UCSD-AML1 (cell line): ENCODE results near the gene MCM7.

Experiments used
- DNase-seq: peaks from one replicate; lab custom pipeline; 2025; ENCODE audit not compliant: unreplicated experiment; lab: John Stamatoyannopoulos, UW

MCM7 gene

DNA sequence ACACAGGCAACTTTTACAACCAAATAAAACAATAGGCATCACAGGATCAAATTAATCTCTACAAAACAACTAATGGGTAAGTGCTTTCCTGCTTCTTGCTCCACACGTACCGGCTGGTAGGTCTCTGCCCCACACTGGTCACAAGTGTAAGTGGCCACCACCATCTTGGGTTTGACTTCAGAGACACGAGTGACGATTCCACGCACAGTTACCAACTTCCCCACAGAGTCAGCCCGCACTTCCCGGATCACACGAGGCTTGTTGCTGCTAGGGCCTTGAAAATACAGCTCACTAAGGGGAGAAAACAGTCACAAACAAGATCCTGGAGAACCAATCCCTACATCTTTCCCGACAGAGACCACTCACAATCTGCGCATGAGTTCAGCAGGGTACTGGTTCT lies 2.3 kb downstream of the MCM7 start:
- no peak for DNase-seq

DNA sequence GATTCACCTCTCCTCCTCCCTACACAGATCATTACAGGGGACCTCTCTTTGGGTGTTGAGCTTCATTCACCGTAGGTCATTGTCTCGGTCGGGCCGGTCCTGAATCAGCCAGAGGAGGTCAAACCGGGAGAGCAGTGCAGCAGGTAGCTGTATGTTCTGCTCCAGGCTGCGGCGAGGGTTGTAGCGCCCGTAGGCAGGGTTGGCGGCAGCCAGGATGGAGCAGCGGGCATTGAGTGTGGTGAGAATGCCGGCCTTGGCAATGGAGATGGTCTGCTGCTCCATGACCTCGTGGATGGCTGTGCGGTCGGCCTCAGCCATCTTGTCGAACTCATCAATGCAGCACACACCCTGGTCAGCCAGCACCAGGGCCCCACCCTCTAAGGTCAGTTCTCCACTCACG lies 5.5 kb downstream of the MCM7 start:
- DNase-seq = no peak

DNA sequence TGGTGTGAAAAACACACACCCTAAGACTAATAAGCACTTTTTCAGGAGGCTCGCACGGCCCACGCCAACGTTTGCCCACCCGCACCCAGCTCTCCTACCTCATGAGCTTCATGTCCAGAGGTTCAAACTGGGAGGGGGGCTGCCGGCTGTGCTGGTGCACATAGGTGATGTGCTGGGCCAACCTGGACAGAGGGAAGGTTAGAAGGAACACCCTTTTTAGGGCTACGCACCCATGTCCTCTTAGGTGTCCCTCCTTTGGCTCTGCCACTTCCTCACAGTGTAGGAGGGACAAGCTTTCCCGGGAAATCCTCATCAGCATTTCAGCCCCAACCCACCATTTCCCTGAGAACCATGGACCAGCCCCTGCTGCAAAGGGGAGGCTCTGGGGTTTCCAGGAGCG lies 5.9 kb downstream of the MCM7 start:
- DNase-seq = no peak

DNA sequence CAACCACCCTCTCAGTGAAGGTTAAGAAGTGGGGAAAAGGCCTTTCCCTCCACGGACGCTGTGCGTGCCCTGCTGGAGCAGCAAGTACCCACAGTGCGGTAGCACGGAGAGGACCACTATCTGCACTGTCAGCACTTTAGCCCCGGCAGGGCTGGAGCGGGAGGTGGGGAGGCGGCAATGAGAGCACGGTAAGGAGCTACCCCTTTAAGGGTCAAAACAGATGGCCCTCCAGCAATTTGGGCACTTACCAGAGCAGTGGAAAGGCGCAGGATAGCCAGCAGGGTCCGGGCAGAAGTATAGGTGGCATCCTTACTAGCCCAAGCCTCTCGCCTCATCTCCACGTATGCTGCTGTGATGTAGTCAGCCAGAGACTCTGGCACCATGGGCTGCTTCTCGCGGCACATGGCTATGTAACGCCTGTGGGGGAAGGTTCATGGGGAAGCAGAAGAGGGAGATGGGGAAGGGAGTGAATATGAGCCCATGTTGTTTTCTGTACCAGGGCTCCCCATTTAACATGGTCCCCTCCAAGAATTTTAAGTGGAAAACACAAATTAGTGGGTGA lies 7.2 kb downstream of the MCM7 start:
- no peak for DNase-seq

DNA sequence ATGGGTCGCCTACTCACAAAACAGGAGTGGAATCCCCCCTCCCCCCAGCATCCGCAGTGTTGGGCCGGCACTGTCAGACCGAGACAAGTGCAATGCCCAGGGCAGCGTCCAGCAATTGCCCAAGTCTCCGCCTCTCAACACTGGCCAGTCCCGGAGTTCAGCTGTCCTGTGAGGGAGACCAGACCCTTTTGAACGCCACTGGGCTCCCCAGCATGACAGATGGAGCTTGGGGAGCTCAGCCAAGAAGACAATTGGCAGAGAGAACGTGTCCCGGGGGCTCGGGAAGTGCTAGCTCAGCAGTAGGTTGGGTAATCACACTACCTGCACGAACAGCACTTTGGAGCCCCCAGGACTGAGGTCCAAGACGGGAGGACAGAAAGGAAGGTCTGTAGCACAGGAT lies 7.7 kb downstream of the MCM7 start:
- DNase-seq = no peak

DNA sequence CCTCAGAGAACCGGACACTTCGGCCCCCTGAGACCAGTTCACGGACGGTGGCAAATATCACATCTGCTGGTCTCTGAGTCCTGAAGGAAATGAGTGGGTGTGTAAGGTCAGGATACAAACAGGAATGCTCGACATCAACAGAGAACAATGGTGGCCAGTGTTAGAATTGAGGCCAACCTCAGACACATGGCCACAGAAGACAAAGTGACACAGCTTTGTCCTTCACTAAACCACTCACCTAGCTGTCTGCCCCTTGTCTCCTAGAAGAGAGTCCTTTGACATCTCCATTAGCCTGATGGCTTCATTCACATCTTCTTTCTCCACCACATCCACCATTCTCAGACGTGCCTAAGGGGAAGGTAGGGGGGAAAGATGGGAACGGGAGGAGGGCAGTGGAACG lies 8.1 kb downstream of the MCM7 start:
- DNase-seq = no peak

DNA sequence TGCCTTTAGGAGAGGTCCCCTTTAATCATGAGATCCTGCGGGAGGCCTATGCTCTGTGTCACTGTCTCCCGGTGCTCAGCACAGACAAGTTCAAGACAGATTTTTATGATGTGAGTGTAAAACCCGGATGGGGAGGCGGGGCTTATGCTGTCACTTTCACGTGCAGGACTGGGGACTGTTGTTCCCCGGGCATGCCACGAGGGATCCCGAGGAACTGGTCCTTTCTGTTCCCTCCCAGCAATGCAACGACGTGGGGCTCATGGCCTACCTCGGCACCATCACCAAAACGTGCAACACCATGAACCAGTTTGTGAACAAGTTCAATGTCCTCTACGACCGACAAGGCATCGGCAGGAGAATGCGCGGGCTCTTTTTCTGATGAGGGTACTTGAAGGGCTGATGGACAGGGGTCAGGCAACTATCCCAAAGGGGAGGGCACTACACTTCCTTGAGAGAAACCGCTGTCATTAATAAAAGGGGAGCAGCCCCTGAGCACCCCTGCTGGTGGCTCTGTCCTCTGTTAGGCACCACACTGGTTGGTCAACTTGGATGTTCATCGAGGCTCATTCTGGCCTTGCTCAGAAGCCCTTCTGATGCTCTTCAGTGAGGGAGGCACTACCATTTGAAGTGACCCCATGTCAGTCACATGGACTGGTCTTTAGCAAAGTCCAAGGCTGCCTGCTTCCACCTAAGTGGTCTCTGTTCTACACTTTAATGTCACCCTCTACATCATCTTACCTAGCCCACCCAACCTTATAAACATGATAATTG lies 9.6 kb downstream of the MCM7 start:
- DNase-seq = peak; percentile 8

DNA sequence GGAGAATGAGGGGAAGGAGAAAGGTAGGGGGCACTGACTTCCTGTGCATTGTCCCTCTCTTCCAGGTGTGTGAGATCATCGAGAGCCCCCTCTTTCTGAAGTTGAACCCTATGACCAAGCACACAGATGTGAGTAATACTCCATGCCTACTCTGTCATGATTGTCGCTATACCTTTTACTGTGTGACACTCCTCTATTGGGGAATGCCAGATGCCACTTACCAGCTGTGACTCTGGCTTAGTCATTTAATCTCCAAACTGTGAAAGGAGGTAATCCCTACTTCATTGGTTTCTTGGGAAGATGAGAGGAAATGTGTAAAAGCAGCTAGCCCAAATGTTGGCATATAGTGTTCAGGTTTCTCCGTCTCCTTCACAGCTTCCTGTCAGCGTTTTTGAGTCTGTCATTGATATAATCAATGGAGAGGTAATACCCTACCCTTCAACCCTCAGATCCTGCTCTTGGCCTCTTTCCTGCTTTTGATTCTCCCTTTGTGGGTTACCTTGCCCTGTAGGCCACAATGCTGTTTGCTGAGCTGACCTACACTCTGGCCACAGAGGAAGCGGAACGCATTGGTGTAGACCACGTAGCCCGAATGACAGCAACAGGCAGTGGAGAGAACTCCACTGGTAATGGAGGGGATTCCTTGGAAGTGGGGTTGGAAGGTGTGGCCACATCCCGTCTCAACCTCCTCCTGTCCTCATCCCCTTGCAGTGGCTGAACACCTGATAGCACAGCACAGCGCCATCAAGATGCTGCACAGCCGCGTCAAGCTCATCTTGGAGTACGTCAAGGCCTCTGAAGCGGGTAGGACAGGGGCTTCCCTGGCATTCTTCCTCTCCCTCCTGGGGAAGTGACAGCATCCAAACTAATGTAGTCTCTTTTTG lies 10.4 kb downstream of the MCM7 start:
- no peak for DNase-seq

DNA sequence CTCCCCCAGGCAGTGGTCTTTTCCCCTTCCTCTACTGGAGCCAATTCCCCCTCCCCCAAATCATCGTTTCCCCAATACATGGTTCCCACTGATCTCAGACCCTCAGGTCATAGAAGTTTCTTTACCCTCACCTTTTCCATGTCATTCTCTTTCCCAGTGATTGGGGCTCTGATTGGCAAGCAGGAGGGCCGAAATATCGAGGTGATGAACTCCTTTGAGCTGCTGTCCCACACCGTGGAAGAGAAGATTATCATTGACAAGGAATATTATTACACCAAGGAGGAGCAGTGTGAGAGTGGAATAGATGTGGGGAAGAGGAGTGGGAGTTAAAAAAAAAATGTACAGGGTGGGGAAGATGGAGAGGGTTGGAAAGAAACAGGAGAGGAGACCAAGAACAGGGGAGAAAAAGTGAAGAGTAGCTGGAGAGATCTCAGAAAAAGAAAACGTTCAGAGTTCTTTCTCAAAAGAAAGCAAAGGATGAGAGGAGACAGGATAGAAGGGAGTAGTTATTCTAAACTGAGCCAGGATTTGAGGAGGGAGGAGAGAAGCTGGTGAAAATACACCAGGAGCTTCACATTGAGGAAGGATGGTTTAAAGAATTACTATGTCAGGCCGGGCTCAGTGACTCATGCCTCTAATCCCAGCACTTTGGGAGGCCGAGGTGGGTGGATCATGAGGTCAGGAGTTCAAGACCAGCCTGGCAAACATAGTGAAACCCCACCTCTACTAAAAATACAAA lies 11.6 kb downstream of the MCM7 start:
- DNase-seq = no peak

DNA sequence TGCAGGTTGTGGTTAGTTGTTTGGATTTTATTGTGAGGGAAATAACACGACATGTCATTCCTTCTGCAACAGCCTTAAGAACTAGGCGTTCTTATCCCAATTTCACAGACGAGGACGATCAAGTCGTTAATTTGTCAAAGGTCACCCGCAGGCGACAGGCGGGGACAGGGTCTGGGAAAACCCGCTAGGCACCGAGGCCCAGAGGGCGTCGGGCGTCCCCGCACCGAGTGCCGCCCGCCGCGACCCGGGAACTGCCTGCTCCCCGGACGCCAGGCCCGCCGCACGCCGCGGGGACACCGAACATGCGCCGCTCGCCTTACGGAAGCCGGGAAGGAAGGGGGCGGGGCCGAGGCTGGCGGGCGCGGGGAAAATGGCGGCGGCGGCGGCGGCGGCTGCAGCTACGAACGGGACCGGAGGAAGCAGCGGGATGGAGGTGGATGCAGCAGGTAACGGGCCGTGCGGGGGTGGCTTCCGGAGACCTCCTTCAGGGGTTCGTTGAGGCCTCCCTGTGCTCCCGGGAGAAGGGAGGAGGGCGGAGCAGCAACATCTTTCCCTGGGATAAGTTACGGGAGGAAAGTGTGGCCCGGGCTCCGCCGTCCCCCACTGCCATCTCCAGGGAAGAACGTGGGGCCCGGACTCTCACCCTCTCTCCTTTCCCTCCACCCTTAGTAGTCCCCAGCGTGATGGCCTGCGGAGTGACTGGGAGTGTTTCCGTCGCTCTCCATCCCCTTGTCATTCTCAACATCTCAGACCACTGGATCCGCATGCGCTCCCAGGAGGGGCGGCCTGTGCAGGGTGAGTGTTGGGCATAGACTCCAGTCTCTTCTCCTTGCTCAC lies 12.4 kb downstream of the MCM7 start, which contains the start of gene COPS6:
COPS6 (plus strand) TSS at position 349 of the 837 bp plus-strand sequence; CDS start at position 371, 22 bp downstream.
- peak; percentile 64 for DNase-seq

DNA sequence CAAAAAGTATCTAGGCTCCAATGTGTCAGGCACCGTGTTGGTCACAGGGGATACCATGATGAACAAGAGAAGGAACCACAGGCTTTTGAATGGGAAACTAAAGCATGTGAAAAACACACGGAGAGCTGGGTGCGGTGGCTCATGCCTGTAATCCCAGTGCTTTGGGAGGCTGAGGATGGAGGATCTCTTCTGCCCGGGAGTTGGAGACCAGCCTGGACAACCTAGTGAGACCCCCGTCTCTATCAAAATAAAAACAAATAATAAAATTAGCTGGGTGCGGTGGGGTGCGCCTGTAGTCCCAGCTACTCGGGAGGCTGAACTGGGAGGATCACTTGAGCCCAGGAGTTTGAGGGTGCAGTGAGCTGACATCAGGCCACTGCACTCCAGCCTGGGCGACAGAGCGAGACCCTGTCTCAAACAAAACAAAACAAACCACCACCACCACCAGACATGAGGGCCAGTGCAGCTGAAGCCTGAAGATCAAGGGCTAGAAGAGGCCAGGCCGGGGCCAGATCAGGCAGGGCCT lies 13.0 kb downstream of the MCM7 start:
- DNase-seq = no peak

DNA sequence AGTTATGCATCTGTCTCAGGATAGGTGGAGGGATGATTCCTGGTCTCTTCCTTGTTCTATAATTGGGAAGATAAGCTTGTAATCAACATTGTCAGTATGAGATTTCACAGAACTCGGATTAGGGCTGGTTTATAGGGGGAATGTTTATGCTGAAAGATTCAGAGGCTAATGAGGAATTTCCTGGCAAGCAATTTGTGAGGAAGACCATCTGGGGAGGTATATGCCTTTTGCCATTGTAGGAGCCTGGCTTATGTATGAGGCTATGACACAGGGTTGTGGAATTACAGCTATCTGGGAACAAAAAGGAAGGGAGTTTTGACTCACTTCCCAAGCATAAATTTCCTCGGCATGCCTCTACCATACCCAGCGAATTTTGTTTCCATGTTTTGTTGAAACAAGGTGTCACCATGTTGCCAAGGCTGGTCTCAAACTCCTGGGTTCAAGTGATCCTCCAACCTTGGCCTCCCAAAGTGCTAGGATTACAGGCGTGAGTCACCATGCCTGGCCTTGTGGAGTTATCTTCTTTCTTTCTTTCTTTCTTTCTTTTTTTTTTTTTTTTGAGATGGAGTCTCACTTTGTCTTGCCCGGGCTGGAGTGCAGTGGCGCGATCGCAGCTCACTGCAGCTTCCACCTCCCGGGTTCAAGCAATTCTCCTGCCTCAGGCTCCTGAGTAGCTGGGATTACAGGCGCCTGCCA lies 14.0 kb downstream of the MCM7 start:
- no peak for DNase-seq

DNA sequence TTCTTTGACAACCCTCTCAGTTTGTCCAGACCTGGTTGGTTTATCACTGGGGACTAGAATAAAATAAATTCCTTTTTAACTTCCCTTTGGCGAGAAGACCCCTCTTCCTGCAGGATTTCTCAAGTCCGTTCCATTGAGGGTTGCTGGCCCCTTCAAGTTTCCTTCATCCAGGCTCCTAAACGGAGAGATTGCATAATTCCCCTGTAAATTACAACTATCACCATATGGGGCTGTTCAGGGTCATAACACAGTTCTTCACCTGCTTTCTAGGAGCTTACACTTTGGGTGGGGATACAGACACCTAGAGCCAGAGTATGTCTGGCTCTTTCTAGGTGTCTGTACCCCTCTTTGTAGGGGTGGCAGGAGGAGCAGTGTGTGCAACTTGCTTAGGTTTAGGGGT lies 15.7 kb downstream of the MCM7 start:
- no peak for DNase-seq

DNA sequence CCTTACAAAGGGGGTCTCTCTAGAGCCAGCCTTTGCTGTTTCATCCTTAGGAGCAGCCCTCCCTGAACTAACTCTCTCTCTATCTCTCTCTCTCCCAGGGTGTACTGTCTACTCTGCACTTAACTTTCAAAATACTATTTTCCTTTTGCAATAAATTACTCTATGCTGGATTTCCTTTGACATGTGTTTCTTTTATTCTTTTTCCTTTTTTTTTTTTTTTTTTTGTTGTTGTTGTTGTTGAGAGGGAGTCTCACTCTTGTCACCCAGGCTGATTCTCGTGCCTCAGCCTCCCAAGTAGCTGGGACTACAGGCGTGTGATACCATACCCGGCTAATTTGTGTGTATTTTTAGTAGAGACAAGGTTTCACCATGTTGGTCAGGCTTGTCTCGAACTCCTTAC lies 18.2 kb downstream of the MCM7 start:
- DNase-seq = no peak

DNA sequence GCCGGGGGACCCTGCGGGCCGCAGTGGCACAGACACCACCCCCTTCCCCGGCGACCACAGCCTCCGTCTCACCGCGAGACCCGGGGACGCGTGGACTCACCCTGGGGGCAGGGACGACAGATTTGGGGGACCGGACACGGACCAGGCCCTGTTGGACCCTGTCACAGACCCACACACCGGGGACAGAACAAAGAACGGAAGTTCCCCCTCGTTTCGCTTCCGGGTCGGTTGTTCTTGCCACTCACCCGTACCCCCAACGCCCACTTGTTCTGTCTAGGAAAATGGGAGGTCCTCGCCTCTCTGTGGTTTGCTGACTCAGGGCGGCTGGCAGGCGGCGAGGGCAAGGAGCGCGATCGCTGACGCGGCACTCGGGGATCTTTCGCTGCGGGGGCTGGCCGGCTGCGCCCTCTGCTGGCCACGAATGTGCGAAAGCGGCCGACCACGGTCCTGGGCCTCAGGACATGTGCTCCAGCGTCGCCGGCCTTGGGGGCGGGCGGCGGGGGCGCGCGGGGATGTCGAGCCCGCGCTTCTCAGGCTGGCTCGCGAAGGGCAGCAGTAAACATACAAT lies 19.6 kb downstream of the MCM7 start, which contains the start of gene ZNF3:
ZNF3 (minus strand) TSS at position 189 of the 568 bp plus-strand sequence. CDS start 4,366 bp downstream, outside the sequence.
- peak; percentile 92 for DNase-seq

DNA sequence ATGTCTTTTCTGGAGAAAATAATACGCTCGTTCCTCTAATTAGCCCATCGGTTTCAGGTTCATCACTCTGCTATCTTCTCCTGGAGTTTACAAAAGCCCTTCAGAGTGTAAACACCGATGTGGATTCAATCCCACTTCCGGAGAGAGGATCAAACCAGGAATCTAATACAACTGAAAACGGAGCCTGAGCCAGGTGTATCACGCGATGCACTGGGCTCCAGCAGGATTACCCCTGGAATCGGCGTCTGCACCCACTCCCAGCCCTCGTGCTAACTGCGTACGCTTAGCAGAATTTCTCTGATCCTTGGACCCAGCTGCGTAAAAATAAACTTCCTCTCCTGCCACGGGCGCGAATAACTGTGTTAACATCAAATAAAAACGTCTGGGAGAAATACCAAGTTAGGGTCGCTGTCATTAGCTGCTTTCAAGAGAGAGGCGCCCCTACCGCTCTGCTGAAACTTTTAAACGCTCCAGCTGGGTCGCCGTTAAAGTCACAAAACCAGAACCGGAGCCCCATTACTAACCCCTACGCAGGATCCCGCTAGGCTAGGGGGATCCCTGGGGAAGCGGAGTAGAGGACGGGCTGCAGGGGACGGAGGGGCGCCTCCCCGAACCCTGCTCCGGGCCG lies 20.2 kb downstream of the MCM7 start:
- DNase-seq = no peak

DNA sequence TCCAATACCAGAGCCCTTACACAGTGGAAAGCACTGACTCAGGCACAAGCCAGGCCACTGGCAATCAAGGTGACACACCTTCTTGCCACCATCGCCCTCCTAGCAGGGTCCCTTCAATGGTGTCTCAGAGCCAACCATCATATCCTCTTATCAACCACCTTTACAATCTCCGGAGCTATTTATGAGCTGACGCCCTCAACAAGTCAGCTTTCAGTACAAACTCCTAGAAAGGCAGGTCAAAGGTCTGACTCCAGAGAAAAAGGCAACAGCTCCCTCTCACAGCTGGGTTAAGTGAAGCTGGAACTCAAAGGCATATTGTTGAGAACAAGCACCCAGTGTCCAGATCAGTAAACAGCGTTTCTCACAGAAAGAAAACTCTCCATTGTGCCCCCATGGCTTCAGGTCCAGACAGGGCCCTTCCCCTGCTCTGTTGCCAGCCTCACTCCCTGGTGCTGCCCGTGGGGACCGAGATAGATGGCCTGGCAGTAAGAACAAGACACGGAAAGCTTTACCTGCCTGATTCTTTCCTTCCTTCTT lies 22.1 kb downstream of the MCM7 start:
- DNase-seq = no peak

DNA sequence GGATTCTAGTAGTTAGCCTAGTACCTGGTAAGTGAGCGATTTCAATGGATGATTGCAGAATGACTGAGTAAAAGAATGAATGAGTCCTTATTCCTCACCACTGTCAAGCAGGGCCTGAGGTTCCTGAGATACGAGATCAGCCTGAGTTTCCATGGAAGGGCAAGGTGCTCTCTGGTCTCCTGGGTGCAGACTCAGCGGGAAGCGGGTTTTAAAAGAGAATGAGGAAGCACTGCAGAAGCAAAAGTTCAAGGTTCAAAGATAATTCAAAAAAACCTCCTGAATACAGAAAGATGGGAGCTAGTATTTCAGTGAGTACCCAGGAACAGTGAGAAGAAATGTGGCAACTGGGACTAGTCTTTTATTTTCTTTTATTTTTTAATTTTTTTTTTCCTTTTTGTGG lies 24.0 kb downstream of the MCM7 start:
- no peak for DNase-seq
